Gastrocnemius medialis (tissue), 4 donors: ENCODE data around the gene LIMS3.
"Not testable (repeated sequence)": the region's sequence is repeated elsewhere in the genome, so short reads cannot be mapped to it uniquely, and the experiment has no call there.

ENCODE experiments used
- POLR2A ChIP-seq, 2 donors: fragments of 450-650 bp; IDR thresholded peaks; one replicate each; pipeline ENCODE4 v1.6.1; 2017; ENCODE audit warnings: antibody characterized with exemption in 2 of 2, mild to moderate bottlenecking in 2 of 2, moderate library complexity in 2 of 2
- TF ChIP-seq, protein P1 (sequence below), 5 experiments: fragments of 450-650 bp in 3 of 5; fragments of 200-600 bp in 2 of 5; sonication (generic) in 2 of 5; IDR thresholded peaks in 4 of 5; conservative IDR thresholded peaks in 1 of 5; 1 replicate in 4 of 5; 2 replicates in 1 of 5; pipeline ENCODE4 v1.5.1; 2016 to 2019; ENCODE audit warnings: antibody characterized with exemption in 5 of 5, mild to moderate bottlenecking in 3 of 5, moderate library complexity in 3 of 5

DNA sequence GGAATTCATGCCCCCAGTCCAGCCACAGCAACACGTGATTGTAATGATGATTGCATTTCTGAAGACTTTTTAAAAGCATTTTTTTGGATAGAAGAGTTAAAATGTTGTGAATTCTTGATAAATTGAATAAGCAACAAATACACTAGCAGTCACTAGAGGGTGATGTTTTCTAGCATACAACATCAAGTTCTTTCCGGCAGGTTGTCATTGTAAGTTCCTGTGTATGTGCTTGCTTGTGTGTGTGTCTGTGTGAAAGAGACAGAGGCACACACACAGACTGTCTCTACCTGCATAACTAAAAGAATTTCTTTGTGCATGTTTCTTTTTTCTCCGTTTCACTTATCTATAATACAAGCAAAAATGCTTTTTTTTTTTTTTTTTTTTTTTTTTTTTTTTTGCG is 8.6 kb upstream of the LIMS3 start:
- TF ChIP-seq, protein P1, sequence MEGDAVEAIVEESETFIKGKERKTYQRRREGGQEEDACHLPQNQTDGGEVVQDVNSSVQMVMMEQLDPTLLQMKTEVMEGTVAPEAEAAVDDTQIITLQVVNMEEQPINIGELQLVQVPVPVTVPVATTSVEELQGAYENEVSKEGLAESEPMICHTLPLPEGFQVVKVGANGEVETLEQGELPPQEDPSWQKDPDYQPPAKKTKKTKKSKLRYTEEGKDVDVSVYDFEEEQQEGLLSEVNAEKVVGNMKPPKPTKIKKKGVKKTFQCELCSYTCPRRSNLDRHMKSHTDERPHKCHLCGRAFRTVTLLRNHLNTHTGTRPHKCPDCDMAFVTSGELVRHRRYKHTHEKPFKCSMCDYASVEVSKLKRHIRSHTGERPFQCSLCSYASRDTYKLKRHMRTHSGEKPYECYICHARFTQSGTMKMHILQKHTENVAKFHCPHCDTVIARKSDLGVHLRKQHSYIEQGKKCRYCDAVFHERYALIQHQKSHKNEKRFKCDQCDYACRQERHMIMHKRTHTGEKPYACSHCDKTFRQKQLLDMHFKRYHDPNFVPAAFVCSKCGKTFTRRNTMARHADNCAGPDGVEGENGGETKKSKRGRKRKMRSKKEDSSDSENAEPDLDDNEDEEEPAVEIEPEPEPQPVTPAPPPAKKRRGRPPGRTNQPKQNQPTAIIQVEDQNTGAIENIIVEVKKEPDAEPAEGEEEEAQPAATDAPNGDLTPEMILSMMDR (IDR thresholded peaks at IDR 0.05 in 4 of 5, conservative IDR thresholded peaks at IDR 0.05 in 1 of 5) = not testable (repeated sequence)
- TF ChIP-seq POLR2A (IDR thresholded peaks at IDR 0.05) = not testable (repeated sequence)
